Thyroid gland (tissue), 4 donors: ENCODE measurements around the gene TUBAL3.

ENCODE experiments used
- POLR2A ChIP-seq, 2 donors: fragments of 450-650 bp; IDR thresholded peaks; one replicate each; pipeline ENCODE4 v1.6.1; 2017; ENCODE audit warnings: antibody characterized with exemption in 2 of 2, mild to moderate bottlenecking in 2 of 2, moderate library complexity in 1 of 2
- TF ChIP-seq, protein P1 (sequence below), 6 experiments: fragments of 200-600 bp in 3 of 6; fragments of 450-650 bp in 3 of 6; sonication (generic) in 3 of 6; IDR thresholded peaks; one replicate each; pipeline ENCODE4 v1.5.1; 2016 to 2019; ENCODE audit warnings: antibody characterized with exemption in 6 of 6, mild to moderate bottlenecking in 2 of 6, inconsistent platforms in 1 of 6, moderate library complexity in 1 of 6

DNA sequence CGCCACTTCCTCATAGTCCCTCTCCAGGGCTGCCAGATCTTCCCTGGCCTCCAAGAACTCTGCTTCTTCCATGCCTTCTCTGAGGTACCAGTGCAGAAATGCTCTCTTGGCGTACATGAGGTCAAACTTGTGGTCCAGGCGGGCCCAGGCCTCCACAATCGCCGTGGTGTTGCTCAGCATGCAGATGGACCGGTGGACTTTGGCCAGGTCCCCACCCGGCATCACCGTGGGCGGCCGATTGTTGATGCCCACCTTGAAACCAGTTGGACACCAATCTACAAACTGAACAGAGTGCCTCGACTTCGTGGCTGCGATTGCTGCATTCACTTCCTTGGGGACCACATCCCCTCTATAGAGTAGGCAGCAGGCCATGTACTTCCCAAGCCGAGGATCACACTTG lies 11.1 kb downstream of the TUBAL3 start:
- TF ChIP-seq, protein P1, sequence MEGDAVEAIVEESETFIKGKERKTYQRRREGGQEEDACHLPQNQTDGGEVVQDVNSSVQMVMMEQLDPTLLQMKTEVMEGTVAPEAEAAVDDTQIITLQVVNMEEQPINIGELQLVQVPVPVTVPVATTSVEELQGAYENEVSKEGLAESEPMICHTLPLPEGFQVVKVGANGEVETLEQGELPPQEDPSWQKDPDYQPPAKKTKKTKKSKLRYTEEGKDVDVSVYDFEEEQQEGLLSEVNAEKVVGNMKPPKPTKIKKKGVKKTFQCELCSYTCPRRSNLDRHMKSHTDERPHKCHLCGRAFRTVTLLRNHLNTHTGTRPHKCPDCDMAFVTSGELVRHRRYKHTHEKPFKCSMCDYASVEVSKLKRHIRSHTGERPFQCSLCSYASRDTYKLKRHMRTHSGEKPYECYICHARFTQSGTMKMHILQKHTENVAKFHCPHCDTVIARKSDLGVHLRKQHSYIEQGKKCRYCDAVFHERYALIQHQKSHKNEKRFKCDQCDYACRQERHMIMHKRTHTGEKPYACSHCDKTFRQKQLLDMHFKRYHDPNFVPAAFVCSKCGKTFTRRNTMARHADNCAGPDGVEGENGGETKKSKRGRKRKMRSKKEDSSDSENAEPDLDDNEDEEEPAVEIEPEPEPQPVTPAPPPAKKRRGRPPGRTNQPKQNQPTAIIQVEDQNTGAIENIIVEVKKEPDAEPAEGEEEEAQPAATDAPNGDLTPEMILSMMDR (IDR thresholded peaks at IDR 0.05), result no peak
- TF ChIP-seq POLR2A (IDR thresholded peaks at IDR 0.05), result no peak
